GM19468 (cell line): ENCODE data around the gene DUSP14.
"Not testable (repeated sequence)": the region's sequence is repeated elsewhere in the genome, so short reads cannot be mapped to it uniquely, and the experiment has no call there.

Experiments
- ATAC-seq: cut with Tn5 transposase; IDR thresholded peaks from one replicate; pipeline ENCODE4 v1.9.1; 2021; ENCODE audit warnings: mild to moderate bottlenecking, moderate library complexity, moderate number of reproducible peaks; ENCODE audit not compliant: unreplicated experiment; ENCODE audit errors: extremely low read depth

DUSP14 gene, protein sequence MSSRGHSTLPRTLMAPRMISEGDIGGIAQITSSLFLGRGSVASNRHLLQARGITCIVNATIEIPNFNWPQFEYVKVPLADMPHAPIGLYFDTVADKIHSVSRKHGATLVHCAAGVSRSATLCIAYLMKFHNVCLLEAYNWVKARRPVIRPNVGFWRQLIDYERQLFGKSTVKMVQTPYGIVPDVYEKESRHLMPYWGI

GRCh38 chr17:37489197-37490001, at the start of gene DUSP14:
Gene DUSP14, plus strand, starts transcription at chr17:37489891. Its CDS starts 22,382 bp downstream, at chr17:37512273.
- ATAC-seq = peak; percentile 42

DNA sequence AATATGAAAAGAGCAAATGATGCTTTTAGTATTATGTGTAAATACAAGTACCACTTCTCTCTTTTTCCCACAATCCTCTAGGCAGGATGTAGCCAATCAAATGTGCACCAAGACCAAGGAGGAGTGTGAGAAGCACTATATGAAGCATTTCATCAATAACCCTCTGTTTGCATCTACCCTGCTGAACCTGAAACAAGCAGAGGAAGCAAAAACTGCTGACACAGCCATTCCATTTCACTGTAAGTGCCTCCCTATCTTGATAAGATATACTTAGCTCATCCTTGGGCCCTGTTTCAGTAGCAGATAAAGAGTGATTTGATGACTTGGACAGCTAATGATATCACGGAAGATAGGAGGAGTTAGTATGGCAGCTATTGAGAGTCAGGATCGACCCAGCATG, 49.3 kb upstream of the DUSP14 start:
- ATAC-seq = no peak

GRCh38 chr17:37441369-37442014, 48.2 kb upstream of the DUSP14 start:
- not testable (repeated sequence) for ATAC-seq

- ATAC-seq = no peak
Observed at GRCh38 chr17:37446027-37446426, 43.7 kb upstream of the DUSP14 start.

DNA sequence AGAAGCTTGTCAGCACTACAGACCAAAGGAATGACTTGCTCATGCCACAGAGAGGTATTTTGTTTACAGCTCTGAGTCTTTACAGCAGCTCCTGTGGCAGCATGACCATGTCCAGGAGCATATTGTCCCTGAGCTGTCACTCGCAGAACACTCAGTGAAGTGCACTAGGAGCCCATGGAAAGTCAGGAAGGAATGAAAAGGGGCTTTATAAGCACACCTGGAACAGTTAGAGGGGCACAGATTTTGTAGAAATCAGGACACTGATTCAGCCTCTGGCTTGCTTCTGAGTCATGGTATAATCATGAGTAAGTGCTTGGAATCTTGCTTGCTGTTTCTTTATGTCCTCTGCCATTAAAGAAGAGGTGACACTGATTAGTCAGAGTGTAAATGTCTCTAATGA, 42.0 kb upstream of the DUSP14 start:
- ATAC-seq = no peak

DNA sequence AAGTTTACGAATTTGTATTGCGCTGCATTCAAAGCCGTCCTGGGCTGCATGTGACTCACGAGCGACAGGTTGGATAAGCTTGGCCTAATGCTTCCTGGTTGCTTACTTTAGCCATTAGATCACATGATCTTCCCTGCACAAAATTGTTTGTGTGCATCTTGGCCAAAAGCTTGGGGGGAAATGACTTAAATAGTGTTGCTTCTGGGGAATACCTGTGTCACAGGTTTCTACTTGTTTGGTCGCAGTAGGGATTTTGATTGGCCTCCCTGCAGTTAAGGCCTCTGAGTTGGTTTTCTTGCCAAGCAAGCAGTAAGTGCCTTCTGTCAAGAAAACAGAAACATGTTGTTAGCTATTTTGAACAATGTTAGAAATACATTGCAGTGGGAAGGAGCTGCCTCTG, 39.6 kb upstream of the DUSP14 start:
- ATAC-seq = no peak

DNA sequence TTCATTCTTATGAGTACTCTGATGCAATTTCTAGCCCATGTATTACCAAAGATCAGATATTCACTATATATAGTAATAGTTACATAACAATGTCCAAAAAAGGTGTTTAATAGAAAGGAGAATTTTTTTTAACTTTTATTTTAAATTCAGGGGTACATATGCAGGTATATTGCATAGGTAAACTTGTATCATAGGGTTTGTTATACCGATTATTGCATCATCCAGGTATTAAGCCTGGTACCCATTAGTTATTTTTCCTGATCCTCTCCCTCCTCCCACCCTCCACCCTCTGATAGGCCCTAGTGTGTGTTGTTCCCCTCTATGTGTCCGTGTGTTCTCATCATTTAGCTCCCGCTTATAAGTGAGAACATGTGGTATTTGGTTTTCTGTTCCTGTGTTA, 31.9 kb upstream of the DUSP14 start:
- not testable (repeated sequence) for ATAC-seq

DNA sequence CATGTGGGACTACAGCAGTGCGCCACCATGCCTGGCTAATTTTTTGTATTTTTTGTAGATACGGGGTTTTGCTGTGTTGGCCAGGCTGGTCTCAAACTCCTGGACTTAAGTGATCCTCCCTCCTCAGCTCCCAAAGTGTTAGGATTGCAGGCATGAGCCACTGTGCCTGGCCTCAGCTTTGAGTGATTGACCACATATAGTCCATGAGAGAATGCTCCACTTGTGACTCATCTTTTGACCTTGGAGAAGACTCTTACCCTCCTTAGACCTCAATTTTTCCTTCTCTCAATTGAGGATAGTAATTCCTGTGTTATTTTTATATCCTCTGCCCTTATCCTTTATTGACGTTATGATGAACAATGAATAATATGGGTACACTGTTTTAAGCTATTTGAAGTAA, 30.9 kb upstream of the DUSP14 start:
- ATAC-seq = no peak

GRCh38 chr17:37461668-37462067, 28.0 kb upstream of the DUSP14 start:
- no peak for ATAC-seq

DNA sequence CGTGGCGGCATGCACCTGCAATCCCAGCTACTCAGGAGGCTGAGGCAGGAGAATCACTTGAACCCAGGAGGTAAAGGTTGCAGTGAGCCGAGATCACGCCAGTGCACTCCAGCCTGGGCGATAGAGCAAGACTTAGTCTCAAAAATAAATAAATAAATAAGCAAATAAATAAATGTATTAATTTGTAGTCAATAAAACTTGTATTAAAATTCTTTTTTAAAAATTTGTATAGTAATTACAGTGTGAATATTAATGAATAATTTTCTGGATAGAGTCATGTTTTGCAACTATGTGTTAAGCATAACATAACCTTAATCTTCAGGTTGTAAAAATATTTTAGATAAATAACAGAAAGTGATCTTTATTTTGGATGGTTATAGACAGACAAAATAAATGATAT, 27.2 kb upstream of the DUSP14 start:
- no peak for ATAC-seq

DNA sequence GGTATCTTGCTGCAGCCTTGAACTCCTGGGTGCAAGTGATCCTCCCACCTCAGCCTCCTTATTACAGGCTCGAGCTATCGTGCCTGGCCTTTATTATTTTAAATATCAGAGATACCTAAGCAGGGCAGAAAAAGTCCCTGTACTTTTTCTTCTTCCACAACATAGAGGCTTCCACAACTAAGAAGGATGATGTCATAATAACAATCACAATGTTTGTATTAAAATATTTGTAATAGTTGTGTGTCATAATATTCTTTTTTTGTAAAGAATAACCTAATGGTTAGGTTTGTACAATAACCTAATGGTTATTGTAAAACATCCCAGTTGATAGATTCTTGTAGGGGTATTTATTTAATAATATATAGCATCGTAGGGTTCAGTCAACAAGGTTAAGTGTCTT, 26.7 kb upstream of the DUSP14 start:
- ATAC-seq = no peak

DNA sequence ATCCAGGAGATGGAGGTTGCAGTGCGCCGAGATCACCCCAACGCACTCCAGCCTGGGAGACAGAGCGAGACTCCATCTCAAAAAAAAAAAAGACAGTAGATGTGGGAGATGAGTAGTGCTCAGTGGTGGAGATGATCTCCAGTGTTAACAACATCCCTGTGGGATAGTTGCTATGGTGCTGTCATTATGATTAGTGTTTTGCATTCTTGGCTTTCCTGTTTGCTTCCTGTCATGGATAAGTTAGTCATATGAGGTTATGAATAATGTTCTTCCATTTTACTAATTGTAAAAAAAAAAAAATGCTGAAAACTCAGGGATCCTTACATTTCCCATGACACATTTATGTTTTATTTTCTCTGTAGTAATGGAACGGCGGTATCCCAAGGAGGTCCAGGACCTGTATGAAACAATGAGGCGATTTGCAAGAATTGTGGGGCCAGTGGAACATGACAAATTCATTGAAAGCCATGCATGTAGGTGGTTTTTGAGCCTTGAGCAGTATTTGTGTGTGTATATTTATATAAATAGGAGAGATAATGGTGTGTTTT, 24.5 kb upstream of the DUSP14 start:
- ATAC-seq = no peak

DNA sequence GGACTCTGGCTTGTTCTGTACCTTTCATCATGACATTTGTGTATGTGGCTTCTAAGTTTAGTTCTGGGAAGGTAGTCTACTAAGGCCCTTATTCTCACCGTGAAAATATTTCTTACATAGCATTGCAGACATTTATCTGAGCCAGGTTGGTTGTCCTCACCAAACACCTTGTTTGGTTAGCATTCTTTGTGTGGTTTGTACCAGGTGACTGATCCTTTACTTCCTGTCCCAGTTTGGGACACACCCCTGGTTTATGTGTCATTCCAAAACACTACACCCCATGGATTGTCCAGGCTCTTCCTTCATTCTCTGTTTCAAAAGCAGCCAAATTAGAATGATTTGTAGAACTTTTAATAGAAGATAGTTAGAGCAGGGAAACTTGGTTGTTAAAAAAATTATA, 23.2 kb upstream of the DUSP14 start:
- no peak for ATAC-seq

GRCh38 chr17:37470181-37470580, 19.5 kb upstream of the DUSP14 start:
- ATAC-seq = no peak

GRCh38 chr17:37475731-37476420, 13.8 kb upstream of the DUSP14 start:
- no peak for ATAC-seq

GRCh38 chr17:37476431-37477120, 13.1 kb upstream of the DUSP14 start:
- ATAC-seq = no peak

DNA sequence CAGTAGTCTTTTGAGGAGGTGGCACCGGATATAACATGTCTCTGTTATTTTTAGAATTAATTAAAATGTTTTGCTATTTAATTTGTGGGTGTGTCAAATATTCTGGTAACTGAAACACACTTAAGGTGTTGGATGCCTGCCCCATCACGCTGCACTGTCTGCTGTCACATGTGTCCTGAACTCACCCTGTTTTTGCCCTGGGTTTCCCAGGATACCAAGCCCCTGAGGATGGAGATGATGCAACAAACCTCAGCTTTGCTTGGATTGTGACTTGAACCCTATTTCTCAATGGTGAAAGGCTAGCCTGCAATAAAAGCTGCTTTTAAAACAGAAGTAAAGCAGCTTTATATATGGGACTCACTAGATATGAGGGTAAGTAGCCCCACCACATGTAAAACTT, 11.5 kb upstream of the DUSP14 start:
- ATAC-seq = no peak

DNA sequence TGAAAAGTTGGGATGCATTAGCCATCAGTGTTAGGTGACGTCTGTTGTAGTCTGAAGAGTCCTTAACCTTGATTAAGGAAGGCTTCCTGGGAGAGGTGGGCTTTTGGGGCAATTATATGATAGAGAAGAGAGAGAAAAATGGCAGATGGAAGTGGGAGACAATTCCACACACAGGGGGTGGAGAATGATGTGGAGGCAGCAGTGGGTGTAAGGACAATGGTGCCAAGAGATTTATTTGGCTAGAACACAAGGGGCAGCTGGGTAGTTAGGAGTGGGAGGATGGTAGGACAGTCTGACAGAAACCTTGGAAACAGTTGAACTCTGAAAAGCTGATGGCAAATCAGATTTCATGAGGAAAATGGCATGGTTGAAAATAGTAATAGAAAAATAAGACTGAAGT, 10.7 kb upstream of the DUSP14 start:
- ATAC-seq = no peak

DNA sequence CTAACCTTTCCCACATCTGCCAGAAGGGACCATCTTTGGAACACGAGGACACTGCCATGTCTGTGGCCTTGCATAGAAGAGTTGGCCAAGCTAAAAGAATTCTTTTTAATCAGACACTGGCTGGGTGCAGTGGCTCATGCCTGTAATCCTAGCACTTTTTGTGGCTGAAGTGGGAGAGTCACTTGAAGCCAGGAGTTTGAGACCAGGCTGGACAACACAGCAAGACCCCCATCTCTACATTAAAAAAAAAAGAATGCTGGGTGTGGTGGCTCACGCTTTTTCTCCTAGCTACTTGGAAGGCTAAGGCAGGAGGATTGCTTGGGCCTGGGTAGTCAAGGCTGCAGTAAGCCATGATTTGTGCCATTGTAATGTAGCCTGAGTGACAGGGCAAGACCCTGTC, 9.3 kb upstream of the DUSP14 start:
- ATAC-seq = no peak
